Kidney (tissue), 14 donors: Measurements from ENCODE around the gene COG4. TPM values are rescaled to one million over a fixed set of nuclear protein-coding genes. Genes with fewer than 3 reads are reported as not detected.

Experiments
- DNase-seq, 5 donors: peaks; one replicate each; pipeline ENCODE4 v3.0.0-alpha.2; 2013 to 2020
- FAIRE-seq: peaks from 2 replicates; lab custom pipeline; 2012; peaks lifted over from hg19 to GRCh38; lab: Jason Lieb, UNC
- H3K27ac ChIP-seq, 2 donors: one replicate each; pipeline ENCODE4 v1.7.0; 2013; ENCODE audit warnings: low read depth in 2 of 2, low read length in 2 of 2, inconsistent platforms in 1 of 2
- H3K27me3 ChIP-seq: one replicate; pipeline ENCODE4 v1.7.1; 2013; ENCODE audit warnings: low read length, inconsistent platforms; ENCODE audit not compliant: control insufficient read depth, insufficient read depth
- H3K36me3 ChIP-seq, 3 donors: one replicate each; pipeline versions ENCODE4 v1.7.0 to v1.7.1; 2013; ENCODE audit warnings: low read length in 3 of 3, control low read depth in 1 of 3, inconsistent platforms in 1 of 3; ENCODE audit not compliant: insufficient read depth in 3 of 3, control insufficient read depth in 2 of 3
- H3K4me1 ChIP-seq, 3 donors: one replicate each; pipeline versions ENCODE4 v1.7.0 to v1.7.1; 2013; ENCODE audit warnings: low read length in 3 of 3, inconsistent platforms in 1 of 3, low read depth in 1 of 3; ENCODE audit not compliant: control insufficient read depth in 2 of 3, insufficient read depth in 2 of 3
- H3K4me3 ChIP-seq, 3 donors: one replicate each; pipeline versions ENCODE4 v1.7.0 to v1.8.1; 2013; ENCODE audit warnings: low read length in 3 of 3, control low read depth in 1 of 3, inconsistent platforms in 1 of 3
- H3K9ac ChIP-seq, 3 donors: one replicate each; pipeline versions ENCODE4 v1.7.0 to v1.7.1; 2013; ENCODE audit warnings: low read length in 3 of 3, control low read depth in 1 of 3, inconsistent platforms in 1 of 3
- H3K9me3 ChIP-seq, 3 donors: one replicate each; pipeline versions ENCODE4 v1.7.0 to v1.7.1; 2013; ENCODE audit warnings: low read length in 3 of 3, control low read depth in 1 of 3, inconsistent platforms in 1 of 3; ENCODE audit not compliant: control insufficient read depth in 2 of 3, insufficient read depth in 1 of 3
- intact Hi-C: fragments of 100-400 bp; cut with DNase I; formaldehyde crosslinking; loops from one replicate; pipeline ENCODE4 v1.11.1; 2022
- polyA plus RNA-seq: library from polyadenylated mRNA; stranded (reverse); fragments of 350-450 nt; fragmentation: Illumina TruSeq; extraction: RNeasy Lipid Tissue Mini Kit (QIAGEN cat#74804); gene quantifications from one replicate; pipeline ENCODE4 v1.2.3, GENCODE V29; 2014; ENCODE audit warnings: low read depth, low replicate concordance; ENCODE audit not compliant: insufficient read depth
- total RNA-seq: library from RNA; stranded (reverse); fragmentation: NEBNext Ultra II Directional; extraction: Animal tissue kit (Norgen Biotek cat#: 25700); gene quantifications from one replicate; pipeline ENCODE4 v1.2.1, GENCODE V29; 2021
- TF ChIP-seq, protein P1 (sequence below): IDR thresholded peaks from 3 replicates; pipeline ENCODE4 v1.5.1; 2012; ENCODE audit warnings: mild to moderate bottlenecking, moderate library complexity, borderline replicate concordance; ENCODE audit not compliant: insufficient read depth; ENCODE audit errors: extremely low read depth
- donor health status: control.
- donor health status: control.
- donor health status: control.
- donor health status: control.
- donor health status: control.
- donor health status: DM: yes; HTN: yes; CAD: no.
- donor health status: Normal renal cell carcinoma (clear cell type).

COG4 gene
- total and polyA plus RNA-seq, 2 donors from 2014 or later = 42.9 to 69.7 TPM

DNA sequence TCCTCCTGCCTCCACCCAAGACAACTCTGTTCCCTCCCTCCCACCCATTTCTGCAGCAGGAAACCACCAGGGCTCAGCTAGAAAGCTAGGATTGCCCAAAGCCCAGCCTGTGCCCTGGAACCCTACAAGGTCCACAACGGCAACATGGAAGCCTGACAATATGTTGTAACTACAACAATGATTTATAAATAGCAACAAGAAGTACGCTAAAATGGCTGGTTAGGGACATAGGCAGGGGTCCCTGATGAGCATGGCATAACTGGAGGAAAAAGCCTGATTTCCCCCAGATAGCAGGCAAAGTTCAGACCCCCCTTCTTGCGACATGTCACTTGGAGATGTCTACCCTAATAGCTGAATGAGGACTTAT is 91.0 kb downstream of the COG4 start:
- H3K9ac ChIP-seq = no peak overlapping the region

DNA sequence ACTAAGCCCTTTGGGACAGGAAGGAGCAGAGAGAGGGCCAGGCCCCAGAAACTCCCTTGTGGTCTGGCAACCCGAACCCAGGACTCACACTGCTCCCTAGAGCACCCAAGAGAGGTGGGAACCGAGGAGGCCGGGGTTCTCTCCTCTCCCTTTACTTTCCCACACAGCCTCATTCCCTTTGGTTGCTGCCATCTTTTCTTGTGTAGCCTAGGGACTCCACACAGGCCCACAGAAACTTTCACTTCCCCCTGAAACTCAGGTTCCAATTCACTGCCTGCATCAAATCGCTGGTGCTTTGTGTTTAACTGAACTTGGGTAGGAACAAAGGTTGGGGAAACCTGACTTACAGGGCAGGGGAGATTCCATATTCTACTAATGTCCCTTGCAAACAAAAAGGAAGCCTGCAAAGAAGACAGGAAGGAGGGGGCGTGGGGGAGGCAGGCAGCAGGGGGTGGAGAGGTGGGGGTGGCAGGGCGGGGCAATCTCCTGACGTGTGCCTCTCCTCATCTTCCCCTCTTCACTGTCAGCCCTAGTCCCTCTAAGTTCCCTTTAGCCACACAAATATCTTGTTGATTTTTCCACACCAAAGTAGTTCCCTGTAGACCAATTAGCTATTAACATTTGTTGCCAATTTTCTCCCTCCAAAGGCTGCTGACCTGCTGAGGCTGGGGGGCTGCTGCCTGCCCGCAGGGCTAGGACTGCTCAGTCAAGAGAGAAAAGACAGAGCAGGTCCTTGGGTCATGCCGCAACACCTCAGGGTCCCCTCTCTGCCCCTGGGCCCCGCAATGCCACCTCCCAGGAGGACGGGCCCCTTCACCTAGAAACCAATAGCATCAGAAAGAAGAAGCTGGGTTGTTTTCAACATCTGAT is 92.5 kb downstream of the COG4 start:
- Histone ChIP-seq H3K27ac (peak overlapping the region; percentile 65 to 91), H3K9me3 (no peaks in the 10 kb centered on the region), H3K4me1 (peaks cover 18 to 55% (median 42%) of the 10 kb centered on the region in 3 donors), H3K27me3 (no peaks in the 10 kb centered on the region), H3K36me3 (peaks cover 0 to 5% (median 2%) of the 10 kb centered on the region in 3 donors), H3K4me3 (no peak overlapping the region), H3K9ac (peak overlapping the region in 2 of 3 donors; percentile 22 to 53)
- intact Hi-C loops = no loop called here
- peak in 3 of 5 donors; percentile 67 to 78 (median 76) for DNase-seq
- TF ChIP-seq, protein P1, sequence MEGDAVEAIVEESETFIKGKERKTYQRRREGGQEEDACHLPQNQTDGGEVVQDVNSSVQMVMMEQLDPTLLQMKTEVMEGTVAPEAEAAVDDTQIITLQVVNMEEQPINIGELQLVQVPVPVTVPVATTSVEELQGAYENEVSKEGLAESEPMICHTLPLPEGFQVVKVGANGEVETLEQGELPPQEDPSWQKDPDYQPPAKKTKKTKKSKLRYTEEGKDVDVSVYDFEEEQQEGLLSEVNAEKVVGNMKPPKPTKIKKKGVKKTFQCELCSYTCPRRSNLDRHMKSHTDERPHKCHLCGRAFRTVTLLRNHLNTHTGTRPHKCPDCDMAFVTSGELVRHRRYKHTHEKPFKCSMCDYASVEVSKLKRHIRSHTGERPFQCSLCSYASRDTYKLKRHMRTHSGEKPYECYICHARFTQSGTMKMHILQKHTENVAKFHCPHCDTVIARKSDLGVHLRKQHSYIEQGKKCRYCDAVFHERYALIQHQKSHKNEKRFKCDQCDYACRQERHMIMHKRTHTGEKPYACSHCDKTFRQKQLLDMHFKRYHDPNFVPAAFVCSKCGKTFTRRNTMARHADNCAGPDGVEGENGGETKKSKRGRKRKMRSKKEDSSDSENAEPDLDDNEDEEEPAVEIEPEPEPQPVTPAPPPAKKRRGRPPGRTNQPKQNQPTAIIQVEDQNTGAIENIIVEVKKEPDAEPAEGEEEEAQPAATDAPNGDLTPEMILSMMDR = no peak
- no peak for FAIRE-seq

More for the DNA sequence above, 91.0 kb downstream of the COG4 start:
- Histone ChIP-seq H3K27me3 (no peaks in the 10 kb centered on the region), H3K9me3 (no peaks in the 10 kb centered on the region), H3K4me3 (no peak overlapping the region), H3K27ac (no peak overlapping the region), H3K36me3 (peaks cover 0 to 5% (median 2%) of the 10 kb centered on the region in 3 donors), H3K4me1 (peaks cover 22 to 58% (median 42%) of the 10 kb centered on the region in 3 donors)
- DNase-seq (no peak), FAIRE-seq (no peak)
- intact Hi-C loops = no loop called here
- TF ChIP-seq, protein P1 = no peak

Other genes with a start within 250 kb of the COG4 start
- 111 TPM for gene AARS1, start 234.0 kb downstream of the COG4 start, total RNA-seq
- gene AARS1, start 234.0 kb downstream of the COG4 start, polyA plus RNA-seq = 58.2 TPM
- 33.4 TPM for gene DDX19B, start 224.4 kb downstream of the COG4 start, total RNA-seq
- gene DDX19B, start 224.4 kb downstream of the COG4 start, polyA plus RNA-seq = 25.6 TPM
- gene DDX19A, start 176.7 kb downstream of the COG4 start, total RNA-seq = 34.8 TPM
- 19.8 TPM for gene DDX19A, start 176.7 kb downstream of the COG4 start, polyA plus RNA-seq
- 28.6 TPM for gene ST3GAL2, start 84.5 kb downstream of the COG4 start, total RNA-seq
- 10.6 TPM for gene ST3GAL2, start 84.5 kb downstream of the COG4 start, polyA plus RNA-seq
- 32.5 TPM for gene FCSK, start 69.0 kb downstream of the COG4 start, total RNA-seq
- gene FCSK, start 69.0 kb downstream of the COG4 start, polyA plus RNA-seq = 18.7 TPM
- 246 TPM for gene SF3B3, start 262 bp upstream of the COG4 start, total RNA-seq
- 92.9 TPM for gene SF3B3, start 262 bp upstream of the COG4 start, polyA plus RNA-seq
- 7.4 TPM for gene IL34, start 123.0 kb upstream of the COG4 start, total RNA-seq
- gene IL34, start 123.0 kb upstream of the COG4 start, polyA plus RNA-seq = 5.9 TPM
- 33.0 TPM for gene MTSS2, start 162.5 kb upstream of the COG4 start, total RNA-seq
- 19.2 TPM for gene MTSS2, start 162.5 kb upstream of the COG4 start, polyA plus RNA-seq